Mesenteric fat pad (tissue), 1 donor: ENCODE results near the gene PLCXD3. TPM values are rescaled to one million over a fixed set of nuclear protein-coding genes. Genes with fewer than 3 reads are reported as not detected.

Source experiments
- DNase-seq: peaks from one replicate; pipeline ENCODE4 v3.0.0-alpha.2; 2020; ENCODE audit warnings: low spot score
- total RNA-seq: library from RNA; stranded (reverse); fragmentation: NEBNext Ultra II Directional; extraction: Animal tissue kit (Norgen Biotek cat#: 25700); gene quantifications from one replicate; pipeline ENCODE4 v1.2.1, GENCODE V29; 2021
- donor health status: DM: yes; HTN: yes; CAD: no.

The PLCXD3 gene
- total RNA-seq, 1 donor from 2014 or later: 2.4 TPM

DNA sequence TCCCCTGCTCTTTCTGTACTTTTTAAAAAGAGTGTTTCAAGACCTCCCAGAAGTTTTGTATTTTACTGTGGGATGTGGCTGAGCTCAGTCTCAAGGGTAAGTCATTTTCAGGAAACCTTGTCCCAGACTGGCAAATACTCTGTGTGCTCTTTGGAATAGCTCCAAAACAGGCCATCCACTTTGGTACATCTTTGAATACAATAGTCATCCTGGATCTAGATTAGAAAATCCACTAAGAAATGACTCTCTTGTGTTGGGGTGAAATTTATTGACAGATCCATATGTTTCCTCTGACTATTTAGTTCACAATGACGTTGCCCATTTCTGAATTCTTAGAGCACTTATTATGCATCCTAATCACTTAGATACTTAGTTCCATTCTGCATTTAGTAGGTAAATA is 95.2 kb downstream of the PLCXD3 start:
- DNase-seq: no peak

DNA sequence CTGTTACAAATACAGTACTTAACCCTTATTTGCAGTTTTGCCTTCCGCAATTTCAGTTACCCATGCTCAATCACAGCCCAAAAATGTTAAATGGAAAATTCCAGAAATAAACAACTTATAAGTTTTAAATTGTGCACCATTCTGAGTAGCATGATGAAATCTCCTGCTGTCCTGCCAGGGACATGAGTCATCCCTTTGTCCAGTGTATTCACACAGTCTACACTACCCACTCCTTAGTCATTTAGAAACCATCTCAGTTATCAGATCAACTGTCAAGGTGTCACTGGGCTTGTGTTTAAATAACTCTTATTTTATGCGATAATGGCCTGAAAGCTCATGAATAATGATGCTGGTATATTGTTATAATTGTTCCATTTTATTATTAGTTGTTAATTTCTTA is 95.8 kb downstream of the PLCXD3 start:
- no peak for DNase-seq

DNA sequence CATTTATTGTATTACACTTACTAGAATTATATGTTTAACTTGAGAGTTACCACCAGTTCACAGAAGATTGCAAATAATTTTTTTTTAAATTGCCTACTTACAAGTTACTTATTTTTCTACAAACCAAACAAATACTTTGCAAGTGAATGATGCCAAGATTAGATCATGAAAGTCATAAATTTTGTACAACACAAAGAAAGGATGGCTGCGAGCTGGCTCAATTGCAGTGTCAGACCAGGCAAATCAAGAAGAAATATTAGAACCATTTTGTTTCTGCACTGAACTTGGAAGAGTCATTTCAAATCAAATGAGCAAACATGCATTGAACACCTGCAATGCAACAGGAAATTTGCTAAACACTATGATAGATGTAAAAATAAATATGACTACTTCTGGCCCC is 97.3 kb downstream of the PLCXD3 start:
- DNase-seq: no peak

DNA sequence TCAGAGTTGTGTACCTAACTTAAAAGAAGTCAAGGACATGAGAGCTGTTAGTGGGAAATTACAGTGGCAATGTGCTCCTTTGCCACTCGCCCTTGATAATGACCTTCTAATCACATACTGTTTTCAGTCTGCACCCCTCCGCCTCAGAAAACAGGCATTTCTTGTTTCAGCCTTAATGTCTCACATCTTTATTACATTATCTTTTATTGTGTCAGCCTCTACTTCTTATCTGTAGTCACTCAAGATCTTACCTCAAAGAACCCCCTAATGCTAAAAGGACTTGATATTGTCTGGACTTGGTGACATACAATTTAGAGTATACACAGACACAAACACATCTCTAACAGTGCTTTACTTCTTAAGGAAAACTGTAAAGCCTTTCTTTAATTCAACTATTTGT is 97.9 kb downstream of the PLCXD3 start:
- no peak for DNase-seq

DNA sequence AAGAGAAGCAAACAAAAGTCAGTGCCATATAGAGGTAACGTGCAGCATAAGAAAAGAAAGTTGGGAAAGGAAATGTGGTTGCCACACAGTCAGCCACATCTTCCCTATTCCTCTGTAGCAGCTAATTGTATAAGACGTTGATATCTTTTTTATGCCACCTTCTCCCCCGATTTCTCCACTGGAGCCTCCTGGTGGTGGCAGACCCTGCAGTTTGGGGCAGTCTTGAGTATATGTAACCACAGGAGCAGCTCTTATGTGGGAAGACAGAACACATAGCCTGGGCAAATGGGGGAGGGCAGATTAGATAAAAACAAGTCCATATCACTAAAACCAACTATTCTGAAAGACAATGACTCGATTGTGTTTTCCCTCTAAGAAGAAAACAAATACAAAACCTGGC is 99.7 kb downstream of the PLCXD3 start:
- DNase-seq: no peak

DNA sequence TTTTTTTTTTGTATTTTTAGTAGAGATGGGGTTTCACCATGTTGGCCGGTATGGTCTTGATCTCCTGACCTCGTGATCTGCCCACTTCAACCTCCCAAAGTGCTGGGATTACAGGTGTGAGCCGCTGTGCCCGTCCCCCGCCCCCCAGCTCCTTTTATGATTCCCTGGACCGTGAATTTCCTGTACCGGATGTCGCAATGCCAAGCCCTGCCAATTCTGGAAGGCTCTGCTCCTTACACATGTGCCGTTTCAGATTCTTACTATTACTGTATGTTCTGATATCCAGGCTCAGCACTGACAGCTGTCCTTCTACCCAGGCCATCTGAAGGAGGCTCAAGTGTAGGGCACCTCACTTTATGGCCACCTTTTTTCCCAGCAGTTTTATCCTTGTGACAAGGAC is 100.1 kb downstream of the PLCXD3 start:
- no peak for DNase-seq

DNA sequence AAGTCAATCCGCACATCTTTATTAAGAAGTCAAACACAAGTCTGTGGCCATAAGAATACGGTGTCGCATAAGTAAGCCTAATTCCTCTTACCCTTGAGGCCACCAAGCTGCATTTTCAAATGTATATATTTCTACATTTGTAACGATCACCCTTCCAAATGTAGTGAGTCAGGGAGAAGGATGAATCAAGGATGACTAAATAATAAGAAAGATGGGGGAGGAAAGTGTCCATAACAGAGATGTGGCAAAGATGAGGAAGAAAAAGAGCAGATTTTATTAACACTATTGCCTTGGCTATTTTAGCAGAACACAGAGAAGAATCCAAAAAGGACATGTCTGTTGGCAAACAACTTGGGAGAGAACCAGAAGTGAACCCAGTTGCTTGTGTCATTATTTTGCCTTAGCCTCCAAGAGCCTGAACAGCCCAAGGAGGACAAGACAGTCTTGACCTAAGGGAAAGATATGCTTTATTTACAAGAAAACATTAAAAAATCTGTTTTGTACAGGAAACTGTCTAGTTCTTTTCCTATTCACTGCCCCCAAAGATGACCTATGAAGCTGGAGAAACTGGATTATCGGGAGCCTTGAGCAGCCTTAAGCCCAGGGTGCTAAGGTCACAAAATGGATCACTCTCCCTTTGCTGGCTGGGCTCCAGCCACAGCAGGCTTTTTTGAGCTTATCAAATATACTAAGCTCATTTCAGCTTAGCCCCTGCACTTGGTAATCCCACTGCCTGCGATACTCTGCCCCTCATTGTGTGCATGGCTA is 101.5 kb downstream of the PLCXD3 start:
- no peak for DNase-seq

DNA sequence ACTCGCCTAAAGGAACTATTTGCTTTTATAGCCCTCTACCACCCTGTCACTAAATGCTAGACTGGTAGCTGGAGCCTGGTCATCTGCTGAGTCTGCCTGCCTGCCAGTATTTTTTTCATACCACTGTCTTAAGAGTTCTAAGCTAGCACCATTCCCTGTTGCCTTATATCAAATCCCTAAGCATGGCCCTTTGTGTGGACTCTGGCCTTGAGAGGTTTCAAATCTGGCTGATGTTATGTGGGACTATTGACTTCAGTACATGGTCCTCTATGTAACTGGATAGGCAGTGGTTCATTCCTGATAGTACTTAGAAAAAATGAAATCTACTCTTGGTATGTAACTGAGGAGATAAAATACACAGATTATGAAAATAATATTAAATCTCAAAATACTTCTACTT is 103.5 kb downstream of the PLCXD3 start:
- no peak for DNase-seq

DNA sequence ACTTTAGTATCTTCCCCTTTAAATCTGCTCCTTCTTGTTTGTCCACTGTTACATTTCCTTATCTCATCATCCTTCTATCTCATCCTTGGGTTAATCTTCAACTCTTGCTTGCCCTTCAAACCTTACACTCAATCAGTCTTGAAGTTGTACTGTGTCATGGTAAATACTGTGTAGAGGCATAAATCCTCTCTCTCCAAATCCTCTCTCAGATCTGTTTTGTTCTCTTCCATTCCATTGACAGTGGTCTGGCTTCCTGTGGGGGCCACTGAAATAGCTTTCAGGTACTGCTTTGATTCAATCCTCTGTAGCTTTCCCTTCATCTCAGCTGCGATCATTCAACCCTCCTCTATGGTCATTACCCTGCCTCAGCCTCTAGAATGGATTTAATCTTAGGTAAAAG is 104.0 kb downstream of the PLCXD3 start:
- no peak for DNase-seq

DNA sequence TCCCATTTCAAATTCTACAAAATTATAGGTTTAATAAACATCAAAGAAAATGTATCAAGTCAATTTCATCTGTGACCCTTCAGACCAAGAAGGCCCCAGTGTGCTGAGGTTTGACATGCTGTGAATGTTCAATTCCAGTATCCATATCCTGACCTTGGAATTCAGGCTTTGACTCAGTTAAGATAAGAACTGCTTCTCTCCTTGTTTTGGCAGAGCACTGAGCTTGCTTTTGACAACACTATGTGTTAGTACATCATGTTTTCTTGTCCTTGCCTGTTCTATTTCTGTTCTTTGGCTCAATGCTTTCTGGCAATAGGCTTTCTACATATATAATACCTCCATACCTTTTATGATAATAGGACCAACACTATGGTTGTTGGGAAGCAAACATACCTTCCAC is 105.6 kb downstream of the PLCXD3 start:
- DNase-seq: no peak

DNA sequence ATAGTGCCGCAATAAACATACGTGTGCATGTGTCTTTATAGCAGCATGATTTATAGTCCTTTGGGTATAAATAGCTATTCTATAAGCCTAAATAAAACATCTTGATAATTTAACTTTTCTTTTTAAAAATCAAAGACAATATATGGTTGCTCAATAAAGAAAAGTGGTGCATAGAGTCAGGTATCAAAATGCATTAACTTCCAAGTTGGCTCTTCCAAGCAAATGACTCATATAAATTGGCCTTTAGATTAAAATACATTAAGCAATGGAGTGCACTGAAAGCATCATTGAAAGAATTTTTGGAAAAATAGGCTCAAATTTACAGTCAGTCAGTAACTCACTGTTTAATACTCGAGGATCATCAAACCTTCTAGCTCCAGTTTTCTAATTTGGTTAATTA is 106.6 kb downstream of the PLCXD3 start:
- no peak for DNase-seq

DNA sequence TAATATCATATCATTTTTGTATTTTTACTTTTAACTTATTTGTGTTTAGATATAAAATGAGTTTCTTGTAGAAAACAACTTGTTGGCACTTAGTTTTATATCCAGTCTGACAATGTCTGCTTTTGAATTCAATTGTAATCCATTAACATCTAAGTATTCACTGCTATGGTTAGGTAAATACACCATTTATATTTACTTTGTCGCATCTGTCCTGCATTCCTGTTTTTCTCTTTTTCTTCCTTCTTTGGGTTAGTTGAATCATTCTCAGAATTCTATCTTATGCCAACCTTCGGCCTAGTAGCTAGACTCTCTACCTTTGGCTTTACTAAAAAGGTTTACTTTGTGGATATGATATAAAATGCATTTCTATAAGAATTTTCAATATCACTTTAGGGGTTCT is 107.6 kb downstream of the PLCXD3 start:
- DNase-seq: no peak

DNA sequence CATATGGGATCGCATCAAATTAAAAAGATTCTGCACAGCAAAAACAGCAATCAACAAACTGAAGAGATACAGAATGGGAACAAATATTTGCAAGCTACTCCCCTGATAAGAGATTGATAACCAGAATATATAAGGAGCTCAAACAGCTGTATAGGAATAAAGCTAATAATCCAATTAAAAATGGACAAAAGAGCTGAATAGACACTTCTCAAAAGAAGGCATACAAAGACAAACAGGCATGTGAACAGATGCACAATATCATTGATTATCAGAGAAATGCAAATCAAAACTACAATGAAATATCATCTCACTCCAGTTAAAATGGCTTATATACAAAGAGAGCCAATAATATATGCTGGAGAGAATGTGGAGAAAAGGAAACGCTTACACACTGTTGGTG is 110.6 kb downstream of the PLCXD3 start:
- DNase-seq: no peak

DNA sequence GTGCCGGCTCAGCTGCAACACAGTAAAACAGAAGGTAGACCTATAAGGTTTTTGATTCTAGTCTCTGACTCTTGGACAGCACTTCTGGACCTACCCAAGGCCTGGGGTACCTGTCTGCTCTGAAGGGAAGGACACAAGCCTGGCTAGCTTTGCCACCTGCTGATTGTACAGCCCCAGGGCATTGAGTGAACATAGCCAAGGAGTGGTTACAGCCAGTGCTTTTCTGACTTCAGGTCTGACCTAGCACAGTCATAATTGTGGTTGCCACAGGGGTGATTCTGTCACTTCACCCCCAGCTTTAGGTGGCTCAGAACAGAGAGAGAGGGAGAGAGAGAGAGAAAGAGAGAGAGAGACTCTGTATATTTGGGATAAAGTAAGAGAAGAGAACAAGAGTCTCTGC is 118.4 kb downstream of the PLCXD3 start:
- no peak for DNase-seq

DNA sequence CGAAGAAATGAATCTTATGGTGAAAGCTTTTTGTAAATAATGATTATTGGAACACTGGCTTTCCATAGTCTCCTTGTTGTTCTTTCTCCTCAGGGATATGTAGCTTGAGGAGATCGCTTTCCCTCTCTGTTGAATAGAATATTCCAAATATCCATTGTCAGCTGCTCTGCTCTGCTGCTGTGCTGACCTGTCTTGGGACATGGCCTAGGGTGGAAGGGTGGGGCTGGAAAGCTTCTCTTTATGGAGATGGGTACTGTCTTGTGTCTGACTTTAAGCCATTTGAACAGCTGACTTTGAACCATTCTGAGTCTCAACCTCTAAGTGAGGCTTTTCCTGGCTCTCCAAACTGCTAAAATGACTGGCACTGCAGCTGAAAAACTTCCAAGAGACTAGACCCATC is 135.8 kb downstream of the PLCXD3 start:
- DNase-seq: no peak

DNA sequence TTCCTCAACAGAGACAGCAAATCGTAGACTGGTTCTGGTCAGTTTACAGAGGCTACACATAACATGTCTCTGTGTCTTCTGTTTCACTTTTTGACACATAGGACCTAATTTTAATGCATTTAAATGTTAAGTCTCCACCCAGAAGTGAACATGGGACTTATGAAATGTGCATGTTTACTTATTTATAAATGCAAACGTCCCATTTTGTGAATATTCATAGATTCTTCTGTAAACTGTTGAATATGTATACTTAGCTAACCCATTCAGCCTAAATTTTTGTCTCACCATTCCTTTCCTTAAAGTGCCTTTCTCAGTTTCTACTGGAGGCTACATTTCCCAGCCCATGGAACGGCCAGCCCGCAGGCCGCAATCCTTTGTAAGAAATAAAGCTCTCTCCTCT is 137.2 kb downstream of the PLCXD3 start:
- no peak for DNase-seq

DNA sequence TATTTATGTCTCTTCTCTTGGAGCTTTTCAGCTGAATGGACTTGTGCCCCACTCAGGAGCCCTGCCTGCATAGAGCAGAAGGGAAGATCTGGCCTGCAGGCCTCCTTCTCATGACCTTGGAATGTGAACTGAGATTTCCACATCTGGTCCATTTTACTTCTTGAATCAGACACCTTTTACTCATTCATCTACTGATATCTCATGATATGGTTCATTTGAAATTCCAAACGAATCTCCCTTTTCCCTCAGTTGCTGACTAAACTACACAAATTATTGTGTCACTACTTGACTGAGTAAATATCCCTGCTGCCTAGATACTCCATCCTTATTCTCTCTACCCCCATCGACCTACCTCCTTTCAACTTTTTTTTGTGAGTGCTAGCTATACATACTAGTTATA is 138.7 kb downstream of the PLCXD3 start:
- DNase-seq: no peak

DNA sequence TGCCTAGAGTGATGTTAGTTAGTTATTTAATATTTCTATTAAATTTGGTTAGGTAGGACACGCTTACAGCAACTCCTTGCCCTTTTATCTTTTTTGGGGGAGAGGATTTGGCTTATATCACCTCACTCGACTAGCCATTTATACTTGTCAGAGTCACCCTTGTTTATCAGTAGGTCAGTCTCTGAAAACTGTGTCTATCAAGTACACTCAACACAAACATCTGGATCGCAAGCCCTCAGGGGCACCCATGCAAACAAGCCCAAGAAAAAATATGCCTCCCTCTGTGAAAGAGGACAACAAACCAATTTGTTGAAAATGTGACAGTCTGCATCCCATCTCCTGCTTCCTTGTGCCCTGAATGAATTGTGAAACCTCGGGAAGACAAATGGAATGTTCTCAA is 139.9 kb downstream of the PLCXD3 start:
- no peak for DNase-seq

DNA sequence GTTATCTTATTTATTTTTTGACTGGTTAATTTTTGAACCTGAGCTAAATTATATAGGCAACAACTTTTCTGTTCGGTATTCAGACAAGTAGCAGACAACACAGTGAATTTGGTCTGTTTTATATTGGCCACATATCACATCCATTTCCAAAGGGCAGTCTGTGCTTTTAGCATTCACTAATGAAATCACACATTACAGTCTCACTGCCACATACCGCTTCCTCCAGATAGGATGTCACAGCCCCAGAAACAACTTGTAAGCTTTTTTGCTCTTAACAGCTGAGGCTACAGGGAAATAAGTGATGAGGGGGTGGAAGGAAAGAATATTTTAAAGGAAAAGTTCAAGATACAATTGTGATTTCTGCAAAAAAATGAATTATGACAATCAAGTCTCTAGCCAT is 140.6 kb downstream of the PLCXD3 start:
- DNase-seq: no peak

DNA sequence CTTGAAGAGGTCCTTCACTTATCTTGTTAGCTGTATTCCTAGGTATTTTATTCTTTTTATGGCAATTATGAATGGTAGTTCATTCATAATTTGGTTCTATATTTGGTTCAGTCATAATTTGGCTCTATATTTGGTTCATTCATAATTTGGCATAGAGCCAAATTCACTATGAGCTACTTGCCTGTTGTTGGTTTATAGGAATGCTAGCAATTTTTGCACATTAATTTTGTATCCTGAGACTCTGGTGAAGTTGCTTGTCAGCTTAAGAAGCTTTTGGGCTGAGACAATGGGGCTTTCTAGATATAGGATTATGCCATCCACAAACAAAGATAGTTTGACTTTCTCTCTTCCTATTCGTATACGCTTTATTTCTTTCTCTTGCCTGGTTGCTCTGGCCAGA is 142.2 kb downstream of the PLCXD3 start:
- no peak for DNase-seq

DNA sequence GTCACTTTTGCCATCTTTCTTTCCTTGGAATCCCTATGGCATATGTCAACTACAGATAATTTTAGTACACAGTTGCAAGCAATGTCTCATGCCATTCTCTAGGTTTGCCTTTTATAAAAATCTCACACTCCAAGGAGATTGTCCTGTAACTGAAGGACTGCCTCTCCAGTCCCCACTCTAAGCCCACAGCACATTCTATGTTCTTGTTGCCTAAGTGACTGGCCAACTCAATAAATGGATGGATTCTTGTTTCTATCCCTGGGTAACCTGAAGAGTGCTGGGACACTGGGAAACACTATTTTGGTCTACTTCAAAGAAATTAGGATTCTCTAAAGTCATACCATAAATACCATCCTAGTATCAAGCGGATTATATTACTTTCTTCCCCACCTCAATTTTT is 145.0 kb downstream of the PLCXD3 start:
- DNase-seq: no peak

DNA sequence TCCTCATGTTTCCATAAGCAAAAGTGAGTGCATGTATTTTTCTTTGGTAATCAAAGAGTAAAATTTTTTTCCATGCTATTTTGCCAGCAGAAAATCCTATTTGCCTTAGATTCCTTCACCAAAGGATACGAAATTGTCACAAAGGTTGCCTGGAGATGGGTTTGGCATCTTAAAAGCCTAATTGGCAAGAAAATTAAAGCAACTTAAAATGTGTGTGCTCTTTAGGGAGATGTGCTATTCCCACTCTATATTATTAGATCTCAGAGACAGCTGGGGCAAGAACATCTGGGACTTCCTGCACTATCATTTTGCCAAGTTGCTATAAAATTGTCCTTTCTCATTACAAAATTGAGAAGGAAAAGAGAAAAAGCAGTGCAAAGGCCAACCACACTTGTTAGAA is 146.1 kb downstream of the PLCXD3 start:
- DNase-seq: no peak

DNA sequence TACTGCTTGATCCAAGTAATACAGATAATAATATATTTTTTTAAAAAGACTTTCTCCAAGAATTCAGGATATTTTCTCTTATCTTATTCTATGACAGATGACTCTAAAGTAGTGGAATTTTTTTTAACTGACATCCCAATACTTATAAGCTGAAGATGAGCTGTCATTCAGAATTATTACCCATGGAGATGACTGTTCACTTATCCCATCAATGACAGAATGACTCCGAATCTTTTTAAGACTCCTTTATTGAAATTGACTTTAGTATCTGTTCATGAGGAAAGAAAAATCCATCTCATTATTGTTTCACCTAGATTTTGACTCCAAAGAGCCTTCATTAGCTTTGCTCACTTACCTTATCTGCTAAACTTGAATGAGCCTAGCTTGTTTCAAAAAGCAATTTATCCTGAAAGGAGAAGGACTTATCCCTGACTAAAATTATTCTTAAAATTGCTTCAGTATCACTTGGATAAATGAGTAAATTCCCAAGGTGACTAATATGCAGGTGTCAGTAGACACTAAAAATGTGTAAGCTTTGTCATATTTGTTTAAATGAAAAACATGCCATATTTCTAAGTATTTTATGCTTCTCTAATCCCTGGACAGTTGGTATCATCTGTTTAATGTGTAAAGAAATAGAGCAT is 146.9 kb downstream of the PLCXD3 start:
- DNase-seq: no peak
